T-helper 2 cell treated with Interferon-gamma antibody and Interleukin-4, amounts not matched to agents 100 ng/mL and 5 ng/mL, for 36 hours (primary cell): Measurements from ENCODE around the gene HOXC5. TPM values are rescaled to one million over a fixed set of nuclear protein-coding genes. Genes with fewer than 3 reads are reported as not detected.

Source experiments
- intact Hi-C: fragments of 100-400 bp; cut with micrococcal nuclease; formaldehyde crosslinking; loops from one replicate; pipeline ENCODE4 v1.15.1; 2023
- total RNA-seq: library from RNA; stranded (reverse); gene quantifications from 2 replicates; pipeline ENCODE4 v1.2.3, GENCODE V29; 2022

HOXC5 gene
- total RNA-seq, 1 donor from 2014 or later, result not detected

DNA sequence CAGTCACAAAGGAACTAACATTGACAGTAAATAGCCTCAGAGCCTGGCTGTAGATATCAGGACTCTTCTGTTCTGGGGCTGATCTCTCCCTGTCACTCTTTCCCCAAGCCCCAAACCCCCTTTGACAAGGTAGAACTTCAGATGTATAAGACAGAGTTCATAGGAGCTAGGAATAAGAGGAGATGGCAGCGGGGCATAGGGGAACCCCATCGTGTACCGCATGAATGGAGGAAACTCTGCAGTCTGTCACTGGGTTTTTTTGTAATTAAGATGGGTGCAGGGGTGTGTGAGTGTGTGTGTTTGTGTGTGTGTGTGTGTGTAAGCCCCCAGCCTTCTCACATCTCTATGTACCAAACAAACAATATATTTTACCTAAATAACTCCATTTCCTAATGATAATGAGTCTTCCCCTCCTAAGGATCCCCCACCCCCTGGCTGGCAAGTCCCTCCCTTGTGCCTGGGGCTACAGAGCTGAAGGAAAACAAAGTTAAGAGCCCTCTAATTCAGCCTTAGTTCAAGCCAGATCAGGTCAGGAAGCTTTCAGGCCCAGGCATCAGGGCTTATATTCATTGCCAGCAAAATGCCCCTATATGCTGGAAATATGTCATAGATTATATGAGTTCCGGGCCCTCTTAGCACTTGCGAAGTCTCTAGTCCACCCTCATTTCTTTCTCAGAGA, 11.7 kb downstream of the HOXC5 start:
- intact Hi-C loops, result no loop called here

DNA sequence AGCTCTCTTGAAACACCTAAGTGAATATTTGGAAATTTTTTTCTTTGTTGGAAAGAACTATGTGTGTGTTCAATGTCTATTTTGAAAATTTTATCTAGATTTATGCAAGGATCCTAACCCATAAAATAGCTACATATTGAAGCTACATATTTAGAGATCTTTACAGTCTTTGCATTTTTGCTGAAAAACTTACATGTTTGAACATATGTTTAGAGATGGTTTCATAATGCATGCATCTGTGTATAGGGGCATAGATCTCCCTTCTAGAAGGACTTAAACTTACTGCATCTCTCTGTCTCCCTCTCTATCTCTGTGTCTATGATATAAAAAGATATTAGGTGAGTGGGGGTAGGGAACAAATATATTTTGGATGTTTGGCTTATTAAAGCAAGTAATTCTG, 12.6 kb downstream of the HOXC5 start:
- intact Hi-C loops, result no loop called here

DNA sequence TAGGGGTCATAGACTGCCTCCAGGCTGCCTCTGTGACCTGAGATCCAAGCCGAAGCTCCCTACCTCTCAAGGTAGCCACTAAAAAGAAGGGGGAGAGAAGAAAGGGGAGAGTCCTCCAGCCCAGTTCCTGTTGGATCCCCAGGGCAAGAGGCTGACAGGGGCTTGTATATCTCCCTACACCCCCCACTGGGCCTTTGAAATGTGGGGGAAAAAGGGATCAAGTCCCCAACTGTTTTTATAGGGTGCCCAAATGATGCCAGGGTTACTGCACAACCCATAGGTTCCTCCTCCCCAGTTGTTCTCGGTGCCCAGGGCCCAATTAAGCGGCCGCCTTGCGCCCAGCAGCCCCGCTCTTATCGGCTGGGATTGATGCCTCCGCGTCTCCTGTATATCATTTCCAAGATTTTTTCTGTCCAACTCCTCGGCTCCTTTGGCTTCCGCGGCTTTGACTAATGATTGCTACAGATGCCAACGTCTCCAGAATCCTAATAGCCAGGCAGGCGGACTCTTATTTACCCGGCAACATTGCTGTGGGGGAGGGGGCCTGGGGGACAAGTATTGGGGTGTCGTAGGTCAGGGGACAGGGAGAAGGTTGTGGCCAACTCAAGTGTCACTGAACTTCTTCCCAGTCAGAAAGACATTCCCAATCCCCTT, 13.1 kb downstream of the HOXC5 start:
- intact Hi-C loops, result no loop called here

DNA sequence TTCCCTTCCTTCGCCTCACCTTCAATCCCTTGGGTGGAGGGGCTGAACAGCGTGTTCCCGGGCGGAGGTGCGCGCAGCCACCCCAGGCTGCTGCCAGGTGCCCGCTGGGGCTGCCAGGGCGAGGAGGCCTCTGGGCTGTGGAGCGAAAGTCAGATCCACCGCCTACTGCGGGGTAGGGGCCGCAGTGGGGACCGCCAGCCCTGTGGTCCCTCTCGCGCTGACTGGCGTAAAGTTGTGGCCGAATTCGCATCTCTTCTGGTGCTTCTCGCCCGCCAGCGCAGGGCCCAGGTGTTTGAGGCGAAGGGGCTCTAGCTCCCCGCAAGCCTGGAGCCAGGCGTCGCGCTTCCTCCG, 13.9 kb downstream of the HOXC5 start:
- intact Hi-C loops, result no loop called here

DNA sequence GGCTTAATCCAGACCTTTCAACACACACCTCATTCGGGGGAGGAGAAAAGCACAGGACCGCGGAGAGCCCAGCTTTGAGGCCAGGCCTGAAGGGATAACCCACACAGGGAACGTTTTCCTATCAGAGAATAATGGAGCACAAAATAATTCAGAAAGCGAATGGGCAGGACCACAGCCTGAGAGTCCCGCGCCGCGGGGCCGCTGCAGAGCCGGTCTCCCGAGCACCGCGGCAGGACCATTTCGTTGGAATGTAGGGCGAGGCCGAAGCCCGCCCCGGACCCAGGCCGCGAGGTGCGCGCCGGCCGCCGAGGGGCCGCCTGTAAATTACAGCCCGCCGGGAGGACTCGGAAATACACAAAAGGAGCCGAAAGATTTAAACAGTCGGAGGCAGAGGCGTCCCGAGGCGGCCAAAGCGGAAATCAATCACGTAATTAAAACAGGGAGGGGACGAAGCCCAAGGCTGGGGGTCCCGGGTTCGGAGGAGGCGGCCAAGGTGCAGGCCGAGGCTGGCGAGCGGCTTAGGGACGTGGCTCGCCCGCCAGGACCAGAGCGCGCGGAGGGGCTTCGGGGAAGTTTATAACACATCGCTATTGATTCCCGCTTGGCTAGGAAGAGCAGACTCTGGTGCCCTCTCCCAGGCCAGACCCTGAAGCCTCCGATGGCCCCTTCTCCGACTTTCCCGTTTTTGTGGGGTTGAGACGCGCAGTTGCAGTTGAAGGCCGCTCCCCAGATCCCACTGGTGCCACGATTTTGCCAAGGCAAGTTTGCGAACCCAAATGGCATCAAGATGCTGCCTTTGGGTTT, 14.5 kb downstream of the HOXC5 start:
- intact Hi-C loops, result no loop called here

DNA sequence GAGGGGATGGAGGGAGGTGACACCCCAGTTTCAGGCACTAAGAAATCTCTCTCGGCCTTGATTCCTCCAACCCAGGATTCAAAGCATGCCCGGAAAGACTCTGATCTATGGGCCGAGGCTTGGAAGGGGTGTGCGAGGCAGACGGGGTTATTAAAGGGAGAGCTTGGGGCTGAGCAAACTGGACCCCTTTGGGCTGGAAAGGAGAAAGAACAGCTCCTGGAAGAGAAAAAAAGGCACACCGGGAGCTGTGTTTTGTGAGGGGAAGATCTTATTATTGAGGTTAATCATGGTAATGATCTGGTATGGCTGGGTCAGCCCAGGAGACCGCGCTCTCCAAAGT, 15.1 kb downstream of the HOXC5 start:
- intact Hi-C loops, result no loop called here

DNA sequence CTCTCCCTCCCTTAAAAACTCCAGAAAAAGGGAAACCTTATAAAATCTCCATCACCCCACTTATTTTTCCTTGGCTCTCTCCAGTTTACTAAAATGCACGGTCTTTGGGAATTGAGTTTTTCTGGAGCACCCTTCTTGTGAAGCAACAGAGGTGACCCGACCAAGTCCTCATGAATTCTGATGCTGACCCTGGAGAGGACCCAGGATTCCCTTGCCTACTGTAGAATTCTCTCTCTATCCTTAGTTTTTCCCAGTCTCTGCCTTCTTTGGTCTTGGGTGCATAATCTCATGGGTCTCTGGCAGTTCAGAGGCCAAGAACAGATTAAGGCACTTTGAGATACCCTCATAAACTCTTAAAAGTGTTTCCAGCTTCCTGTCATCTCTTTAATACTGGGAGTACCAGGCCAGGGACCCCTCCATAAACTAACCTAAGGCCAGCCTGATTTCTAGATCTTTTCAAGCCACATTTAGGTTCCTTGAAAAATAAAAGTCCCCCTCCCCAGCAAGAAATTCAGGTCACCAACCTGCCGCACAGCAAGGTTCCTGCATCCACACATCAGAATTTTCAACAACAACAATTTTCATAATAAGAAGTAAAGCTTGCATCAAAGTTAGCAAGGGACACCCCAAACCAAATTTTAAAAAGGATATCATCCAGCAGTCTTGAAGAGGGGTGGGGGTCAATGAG, 15.7 kb downstream of the HOXC5 start:
- intact Hi-C loops, result no loop called here

DNA sequence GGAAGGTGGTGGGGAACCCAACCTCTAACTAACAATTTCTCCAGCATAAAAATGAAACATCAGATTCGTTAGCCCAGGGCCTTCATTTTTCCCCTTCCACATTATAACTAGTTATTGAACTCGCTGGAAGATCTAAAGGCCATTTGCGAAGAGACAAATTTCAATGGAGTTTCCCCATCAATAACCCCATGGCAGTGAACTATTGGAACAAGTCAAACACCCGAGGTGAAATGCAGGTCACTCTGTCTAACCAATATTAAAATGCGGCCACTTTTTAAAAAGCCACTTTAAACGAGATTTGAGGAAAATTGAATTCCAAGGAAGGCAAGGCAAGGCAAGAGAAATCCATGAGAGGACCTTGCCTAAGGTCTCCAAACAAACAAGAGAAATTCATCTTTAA, 16.3 kb downstream of the HOXC5 start:
- intact Hi-C loops, result no loop called here

DNA sequence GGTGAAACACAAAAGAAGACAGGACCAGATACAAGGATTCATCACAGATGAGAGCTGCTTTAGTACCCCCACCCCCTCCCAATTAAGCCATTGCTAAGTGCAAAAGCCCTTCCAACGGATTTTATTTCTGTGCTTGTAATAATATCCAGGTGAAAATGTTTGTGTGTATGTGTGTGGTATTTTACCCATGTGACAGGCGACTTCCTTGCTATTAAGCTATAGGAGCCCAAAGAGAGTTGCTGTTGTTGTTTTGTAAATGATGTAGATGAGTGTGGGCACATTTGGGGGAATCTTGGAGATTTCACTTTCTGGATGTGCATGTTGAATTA, 17.6 kb downstream of the HOXC5 start:
- intact Hi-C loops, result loop anchor here (5.0 kb wide), 3 partner anchors 63 to 113 kb away; partner anchors contain the start of genes HOXC10 and HOXC13

DNA sequence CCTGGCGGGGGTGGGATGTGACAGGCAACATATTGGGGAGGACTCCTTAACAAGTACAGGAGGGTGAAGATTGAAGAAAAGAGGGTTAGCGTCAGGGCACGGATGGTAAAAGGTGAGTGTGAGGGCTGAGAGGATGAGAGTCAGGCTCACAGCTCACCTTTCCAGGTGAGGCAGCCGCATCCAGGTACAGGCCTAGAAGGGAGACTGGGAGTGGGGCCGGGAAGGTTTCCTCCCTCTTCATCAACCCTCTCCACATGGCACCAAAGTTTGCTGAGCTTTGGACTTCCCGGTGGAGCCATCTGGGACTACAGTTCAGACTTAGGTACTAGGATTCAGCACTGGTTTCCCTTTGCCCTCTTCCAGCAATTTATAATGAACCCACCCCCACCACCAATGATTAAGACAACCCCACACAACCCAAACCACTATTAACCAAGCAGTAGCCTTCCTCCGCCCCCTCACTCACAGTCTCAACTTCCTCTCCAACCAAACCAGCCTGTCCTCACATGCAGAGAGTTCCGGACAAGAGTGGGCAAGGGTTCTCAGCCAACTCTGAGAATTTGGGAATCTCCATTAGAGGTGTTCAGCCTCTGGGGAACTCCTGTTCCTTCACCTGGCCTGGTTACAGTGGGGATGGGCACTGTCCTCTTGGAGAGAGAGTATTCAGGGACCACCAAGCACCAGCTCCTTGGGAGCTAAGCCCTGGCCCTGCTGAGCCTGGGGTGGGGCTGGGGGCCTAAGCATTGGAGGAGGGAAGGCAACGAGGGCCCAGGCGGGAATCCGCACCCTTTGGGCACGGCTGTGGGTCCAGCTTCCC, 18.4 kb downstream of the HOXC5 start:
- intact Hi-C loops, result loop anchor here (5.0 kb wide), 3 partner anchors 64 to 114 kb away; partner anchors contain the start of genes HOXC10 and HOXC13

DNA sequence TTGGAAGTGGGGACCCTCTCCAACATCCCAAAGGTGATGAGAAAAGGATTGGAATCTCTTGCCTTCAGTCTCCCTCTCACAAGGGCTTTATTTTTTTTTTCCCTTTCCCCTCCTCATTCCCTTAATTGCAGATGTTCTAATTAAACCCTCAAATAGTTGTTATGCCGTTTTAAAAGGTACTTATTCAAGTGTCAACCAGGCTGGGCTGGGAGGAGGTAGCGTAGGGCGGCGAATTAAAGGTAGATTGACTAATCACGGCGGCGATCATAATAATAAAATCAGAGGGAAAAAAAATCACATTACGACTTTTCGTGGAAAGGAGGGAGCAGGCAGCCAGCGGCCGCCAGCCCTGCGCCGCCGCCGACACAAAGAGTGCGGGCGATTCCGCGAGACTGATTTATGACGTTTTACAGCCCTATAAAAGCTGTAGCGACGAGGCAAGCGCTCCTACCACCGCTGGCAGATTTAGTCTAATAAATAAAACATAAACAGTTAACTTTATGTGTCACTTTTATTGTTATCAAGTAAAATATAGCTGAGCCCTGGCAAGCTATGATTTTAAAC, 19.1 kb downstream of the HOXC5 start:
- intact Hi-C loops, result loop anchor here (5.0 kb wide), 3 partner anchors 65 to 115 kb away; partner anchors contain the start of genes HOXC10 and HOXC13

DNA sequence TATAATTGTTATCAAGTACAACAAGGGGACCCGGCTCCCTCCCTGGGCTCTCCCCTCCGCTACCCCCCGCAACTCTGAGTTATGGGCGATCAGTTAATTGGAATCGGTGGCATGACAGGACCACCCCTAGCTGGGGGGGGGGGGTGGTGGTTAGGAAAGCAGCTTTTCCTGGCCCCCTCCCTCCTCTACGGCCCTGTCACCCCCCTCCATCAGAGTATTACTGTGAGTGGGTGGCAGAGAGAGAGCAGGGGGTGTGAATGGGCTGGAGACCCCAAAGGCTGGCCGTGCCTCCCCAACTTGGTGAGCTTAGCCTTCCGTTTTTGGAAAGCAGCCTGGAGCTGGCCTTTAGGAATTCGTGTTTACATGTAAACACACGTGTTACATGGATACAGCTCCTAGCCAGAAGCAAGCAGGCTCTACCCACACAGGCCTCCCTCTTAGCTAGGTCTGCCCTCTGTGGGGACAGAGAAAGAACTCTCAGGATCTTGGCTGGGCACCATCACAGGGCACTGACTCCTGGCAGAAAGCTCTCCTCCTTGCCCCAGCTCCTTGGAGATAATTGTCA, 19.7 kb downstream of the HOXC5 start:
- intact Hi-C loops, result loop anchor here (5.0 kb wide), 3 partner anchors 65 to 115 kb away; partner anchors contain the start of genes HOXC10 and HOXC13

DNA sequence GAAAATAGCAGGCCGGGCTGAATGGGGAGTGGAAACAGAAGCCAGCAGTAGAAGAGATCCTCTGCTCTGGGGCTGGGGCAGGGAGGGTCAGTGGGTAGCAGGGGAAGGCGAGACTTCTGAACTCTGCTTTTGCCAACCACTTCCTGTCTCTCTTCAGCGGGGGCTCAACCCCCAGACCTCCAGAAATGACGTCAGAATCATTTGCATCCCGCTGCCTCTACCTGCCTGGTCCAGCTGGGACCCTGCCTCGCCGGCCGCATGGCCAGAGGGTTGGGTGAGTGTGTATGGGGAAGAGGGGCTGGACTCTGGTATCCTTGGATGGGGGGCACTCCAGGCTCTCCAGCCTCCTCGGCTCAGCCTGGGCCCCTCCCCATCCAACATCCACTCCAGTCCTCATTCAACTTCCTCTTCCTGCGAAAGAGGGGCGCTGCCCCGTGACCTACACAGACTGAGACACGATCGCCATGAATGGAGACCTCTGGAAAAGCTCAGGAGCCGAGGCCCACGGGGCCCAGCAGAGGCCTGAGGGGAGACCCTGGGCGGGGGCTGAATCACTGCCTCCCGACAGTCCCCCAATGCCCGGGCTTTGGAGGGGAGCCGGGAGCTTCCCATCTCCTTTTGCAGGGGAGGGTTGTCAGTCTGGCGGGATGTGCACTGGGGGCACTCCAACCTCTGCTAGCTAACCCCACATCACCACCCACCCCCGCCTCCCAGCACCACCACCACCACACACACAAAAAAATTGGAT, 20.3 kb downstream of the HOXC5 start:
- intact Hi-C loops, result loop anchor here (5.0 kb wide), 3 partner anchors 66 to 116 kb away; partner anchors contain the start of genes HOXC10 and HOXC13

DNA sequence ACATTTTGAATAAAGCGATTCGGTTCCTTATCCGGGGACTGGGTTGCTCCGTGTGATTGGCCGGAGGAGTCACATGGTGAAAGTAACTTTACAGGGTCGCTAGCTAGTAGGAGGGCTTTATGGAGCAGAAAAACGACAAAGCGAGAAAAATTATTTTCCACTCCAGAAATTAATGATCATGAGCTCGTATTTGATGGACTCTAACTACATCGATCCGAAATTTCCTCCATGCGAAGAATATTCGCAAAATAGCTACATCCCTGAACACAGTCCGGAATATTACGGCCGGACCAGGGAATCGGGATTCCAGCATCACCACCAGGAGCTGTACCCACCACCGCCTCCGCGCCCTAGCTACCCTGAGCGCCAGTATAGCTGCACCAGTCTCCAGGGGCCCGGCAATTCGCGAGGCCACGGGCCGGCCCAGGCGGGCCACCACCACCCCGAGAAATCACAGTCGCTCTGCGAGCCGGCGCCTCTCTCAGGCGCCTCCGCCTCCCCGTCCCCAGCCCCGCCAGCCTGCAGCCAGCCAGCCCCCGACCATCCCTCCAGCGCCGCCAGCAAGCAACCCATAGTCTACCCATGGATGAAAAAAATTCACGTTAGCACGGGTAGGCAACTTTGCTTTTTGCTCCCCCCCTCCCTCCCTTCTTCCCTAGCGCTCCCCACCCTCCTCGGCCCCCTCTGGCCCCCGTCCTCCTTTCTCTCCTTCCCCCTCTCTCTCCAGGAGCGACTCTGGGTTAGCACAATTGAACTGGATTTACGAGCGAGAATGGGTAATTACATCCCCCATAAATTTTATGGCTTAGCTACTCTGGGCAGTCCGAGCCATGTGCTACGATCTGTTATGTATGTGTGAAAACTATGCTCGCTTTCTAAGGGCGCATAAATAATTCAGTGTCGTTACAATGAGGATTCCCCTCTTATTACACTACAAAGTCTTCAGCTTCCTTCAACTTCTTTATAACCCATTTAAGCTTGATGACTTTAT, 21.2 kb downstream of the HOXC5 start, which contains the start of gene HOXC4:
TSS of gene HOXC4 (plus strand) at position 85 of the 991 bp plus-strand sequence. CDS start at position 173, 88 bp downstream.
- intact Hi-C loops, result loop anchor here (5.0 kb wide), 3 partner anchors 67 to 117 kb away; partner anchors contain the start of genes HOXC10 and HOXC13

DNA sequence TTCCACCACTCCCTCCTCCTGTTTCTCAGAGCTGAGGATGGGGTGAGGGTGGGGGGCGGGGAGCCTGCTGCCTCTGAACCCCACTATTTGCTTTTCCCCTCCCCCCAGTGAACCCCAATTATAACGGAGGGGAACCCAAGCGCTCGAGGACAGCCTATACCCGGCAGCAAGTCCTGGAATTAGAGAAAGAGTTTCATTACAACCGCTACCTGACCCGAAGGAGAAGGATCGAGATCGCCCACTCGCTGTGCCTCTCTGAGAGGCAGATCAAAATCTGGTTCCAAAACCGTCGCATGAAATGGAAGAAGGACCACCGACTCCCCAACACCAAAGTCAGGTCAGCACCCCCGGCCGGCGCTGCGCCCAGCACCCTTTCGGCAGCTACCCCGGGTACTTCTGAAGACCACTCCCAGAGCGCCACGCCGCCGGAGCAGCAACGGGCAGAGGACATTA, 21.9 kb downstream of the HOXC5 start:
- intact Hi-C loops, result loop anchor here (5.0 kb wide), 3 partner anchors 67 to 117 kb away; partner anchors contain the start of genes HOXC10 and HOXC13

DNA sequence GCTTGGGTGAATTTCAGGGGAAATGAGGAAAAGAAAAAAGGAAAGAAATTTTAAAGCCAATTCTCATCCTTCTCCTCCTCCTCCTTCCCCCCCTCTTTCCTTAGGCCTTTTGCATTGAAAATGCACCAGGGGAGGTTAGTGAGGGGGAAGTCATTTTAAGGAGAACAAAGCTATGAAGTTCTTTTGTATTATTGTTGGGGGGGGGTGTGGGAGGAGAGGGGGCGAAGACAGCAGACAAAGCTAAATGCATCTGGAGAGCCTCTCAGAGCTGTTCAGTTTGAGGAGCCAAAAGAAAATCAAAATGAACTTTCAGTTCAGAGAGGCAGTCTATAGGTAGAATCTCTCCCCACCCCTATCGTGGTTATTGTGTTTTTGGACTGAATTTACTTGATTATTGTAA, 22.7 kb downstream of the HOXC5 start:
- intact Hi-C loops, result no loop called here

DNA sequence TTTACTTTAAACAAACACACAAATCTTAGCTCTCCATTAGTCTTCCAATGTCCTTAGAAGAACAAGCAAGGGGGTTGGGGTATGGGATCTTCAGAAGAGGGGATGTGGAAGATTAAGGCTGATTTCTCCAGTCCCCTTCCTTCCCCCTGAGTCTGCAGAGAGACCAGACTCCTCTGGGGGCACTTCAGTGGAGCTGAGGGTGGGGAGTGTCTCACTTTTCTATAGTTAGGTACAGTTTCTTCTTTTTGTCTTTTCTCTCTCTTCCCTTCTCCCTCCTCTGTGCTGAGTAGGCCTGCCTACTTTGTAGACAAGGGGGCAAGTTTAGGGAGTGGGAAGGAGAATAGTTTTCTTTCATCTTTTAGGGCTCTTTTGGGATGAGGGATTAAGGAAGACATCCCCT, 23.3 kb downstream of the HOXC5 start:
- intact Hi-C loops, result no loop called here
